Skeletal muscle cell (primary cell): ENCODE measurements around the gene PRIMPOL.
"Not testable (repeated sequence)": the region's sequence is repeated elsewhere in the genome, so short reads cannot be mapped to it uniquely, and the experiment has no call there.

ENCODE experiments used
- DNase-seq: peaks from one replicate; pipeline ENCODE4 v3.0.0-alpha.2; 2010; ENCODE audit warnings: low read depth
- H3K4me3 ChIP-seq: 2 replicates; pipeline ENCODE4 v1.5.1; 2011; ENCODE audit warnings: low read depth, mild to moderate bottlenecking, control low read depth, low read length, moderate library complexity

PRIMPOL gene

GRCh38 chr4:184636144-184636543, 13.4 kb upstream of the PRIMPOL start:
- DNase-seq: no peak
- H3K4me3 ChIP-seq: no peak overlapping the region

- DNase-seq: no peak
- H3K4me3 ChIP-seq: no peak overlapping the region
Measured at GRCh38 chr4:184636897-184637296, 12.6 kb upstream of the PRIMPOL start.

GRCh38 chr4:184641022-184641421, 8.5 kb upstream of the PRIMPOL start:
- no peak overlapping the region for H3K4me3 ChIP-seq
- no peak for DNase-seq

- DNase-seq: no peak
- no peak overlapping the region for H3K4me3 ChIP-seq
Measured at GRCh38 chr4:184641451-184641850, 8.1 kb upstream of the PRIMPOL start.

GRCh38 chr4:184643731-184644130, 5.8 kb upstream of the PRIMPOL start:
- DNase-seq: no peak
- no peak overlapping the region for H3K4me3 ChIP-seq

- H3K4me3 ChIP-seq: no peak overlapping the region
- DNase-seq: no peak
Measured at GRCh38 chr4:184644553-184645307, 4.8 kb upstream of the PRIMPOL start.

GRCh38 chr4:184645904-184646610, 3.5 kb upstream of the PRIMPOL start:
- DNase-seq: no peak
- H3K4me3 ChIP-seq: no peak overlapping the region

GRCh38 chr4:184647266-184648053, 2.1 kb upstream of the PRIMPOL start:
- H3K4me3 ChIP-seq: peak overlapping the region; percentile 86
- DNase-seq: no peak

GRCh38 chr4:184648054-184648312, 1.6 kb upstream of the PRIMPOL start:
- peak overlapping the region; percentile 86 for H3K4me3 ChIP-seq
- no peak for DNase-seq

GRCh38 chr4:184648313-184649025, 1.1 kb upstream of the PRIMPOL start:
- H3K4me3 ChIP-seq: peak overlapping the region; percentile 86
- DNase-seq: no peak

GRCh38 chr4:184649971-184650855, 675 bp downstream of the PRIMPOL start:
- H3K4me3 ChIP-seq: peak overlapping the region; percentile 58
- DNase-seq: no peak

- H3K4me3 ChIP-seq: no peak overlapping the region
- no peak for DNase-seq
Measured at GRCh38 chr4:184651899-184652298, 2.4 kb downstream of the PRIMPOL start.

GRCh38 chr4:184652681-184653080, 3.1 kb downstream of the PRIMPOL start:
- not testable (repeated sequence) for DNase-seq, H3K4me3 ChIP-seq

- H3K4me3 ChIP-seq: no peak overlapping the region
- peak; percentile 52 for DNase-seq
Measured at GRCh38 chr4:184653650-184654049, 4.1 kb downstream of the PRIMPOL start.

GRCh38 chr4:184655889-184656869, 6.6 kb downstream of the PRIMPOL start:
- peak; percentile 47 for DNase-seq
- no peak overlapping the region for H3K4me3 ChIP-seq

- no peak for DNase-seq
- no peak overlapping the region for H3K4me3 ChIP-seq
Measured at GRCh38 chr4:184657144-184657543, 7.6 kb downstream of the PRIMPOL start.

GRCh38 chr4:184657820-184658219, 8.3 kb downstream of the PRIMPOL start:
- not testable (repeated sequence) for DNase-seq, H3K4me3 ChIP-seq

GRCh38 chr4:184660978-184661377, 11.4 kb downstream of the PRIMPOL start:
- DNase-seq: no peak

More at GRCh38 chr4:184660978-184661377, 11.4 kb downstream of the PRIMPOL start:
- H3K4me3 ChIP-seq: no peak overlapping the region
